K562 (cell line): ENCODE measurements around the gene DCUN1D2. TPM values are rescaled to one million over a fixed set of nuclear protein-coding genes. Genes with fewer than 3 reads are reported as not detected.

ENCODE experiments used
- ATAC-seq: fragments of 200-7000 bp; cut with Tn5 transposase; 3 replicates; pipeline ENCODE4 v1.9.1; 2020; ENCODE audit warnings: moderate library complexity
- BruUV-seq: library from RNA; stranded (reverse); fragments of 400-500 nt; replicated peaks from 2 replicates; lab custom pipeline; 2021; lab: Mats Ljungman, UMichigan
- CTCF ChIA-PET: fragments of 300-600 bp; formaldehyde crosslinking; extraction: SDS; loops from one replicate; lab custom pipeline; 2021; ENCODE audit warnings: low intra/inter-chr PET ratio; lab: Yijun Ruan, JAX
- POLR2A ChIA-PET: fragments of 300-600, 350-650 bp; sonication (Branson Sonifier 250); formaldehyde crosslinking; extraction: SDS; loops from one replicate; lab custom pipeline; 2021; ENCODE audit warnings: antibody characterized with exemption, inconsistent platforms; lab: Yijun Ruan, JAX
- DNase-seq, 4 experiments: peaks; one replicate each; pipeline versions ENCODE4 v3.0.0 to v3.0.0-alpha.2; 2011 to 2018; ENCODE audit warnings: low spot score in 3 of 4, mixed read lengths in 3 of 4; ENCODE audit errors: extremely low read depth in 1 of 4
- FAIRE-seq: peaks from 2 replicates; lab custom pipeline; 2011; peaks lifted over from hg19 to GRCh38; lab: Jason Lieb, UNC
- H2AFZ ChIP-seq: 2 replicates; pipeline ENCODE4 v1.6.0; 2011; ENCODE audit warnings: low read depth, low read length, control low read depth, inconsistent platforms
- H3K27ac ChIP-seq: fragments of 200-600 bp; 3 replicates; pipeline ENCODE4 v1.8.0; 2011; ENCODE audit warnings: low read depth, mild to moderate bottlenecking, control low read depth, inconsistent platforms, low read length, moderate library complexity, mixed read lengths; ENCODE audit errors: extremely low read depth
- H3K27me3 ChIP-seq, 2 experiments: fragments of 300-600 bp in 1 of 2; 2 replicates in 1 of 2; 3 replicates in 1 of 2; pipeline versions ENCODE4 v1.6.0 to v1.8.0; 2011; ENCODE audit warnings: inconsistent platforms in 2 of 2, low read length in 2 of 2, mild to moderate bottlenecking in 1 of 2, mixed read lengths in 1 of 2, moderate library complexity in 1 of 2; ENCODE audit not compliant: control insufficient read depth in 2 of 2, insufficient read depth in 2 of 2
- H3K36me3 ChIP-seq: fragments of 300-600 bp; 3 replicates; pipeline ENCODE4 v1.8.0; 2011; ENCODE audit warnings: mild to moderate bottlenecking, low read length, inconsistent platforms; ENCODE audit not compliant: control insufficient read depth, insufficient read depth
- H3K4me1 ChIP-seq, 2 experiments: fragments of 200-600 bp in 1 of 2; replicated peaks in 1 of 2; 2 replicates in 1 of 2; 3 replicates in 1 of 2; pipeline versions ENCODE4 v1.5.1 to v1.8.0; 2011; ENCODE audit warnings: inconsistent platforms in 2 of 2, low read length in 2 of 2, mild to moderate bottlenecking in 1 of 2, mixed read lengths in 1 of 2, moderate library complexity in 1 of 2; ENCODE audit not compliant: control insufficient read depth in 2 of 2, insufficient read depth in 2 of 2
- H3K4me2 ChIP-seq: 2 replicates; pipeline ENCODE4 v1.6.1; 2011; ENCODE audit warnings: low read length, control low read depth, inconsistent platforms, mixed read lengths; ENCODE audit not compliant: insufficient read depth
- H3K4me3 ChIP-seq: fragments of 200-600 bp; sonication (generic), shearing (Covaris generic); 2 replicates; pipeline ENCODE4 v1.5.1; 2016; ENCODE audit warnings: control low read depth, inconsistent platforms
- H3K79me2 ChIP-seq: fragments of 200-600 bp; 3 replicates; pipeline ENCODE4 v1.8.0; 2011; ENCODE audit warnings: low read length, inconsistent platforms; ENCODE audit not compliant: control insufficient read depth, insufficient read depth
- H3K9ac ChIP-seq, 2 experiments: 2 replicates each; pipeline versions ENCODE4 v1.6.0 to v1.6.1; 2011; ENCODE audit warnings: low read depth in 2 of 2, low read length in 2 of 2, control low read depth in 1 of 2, inconsistent platforms in 1 of 2, mild to moderate bottlenecking in 1 of 2, mixed read lengths in 1 of 2; ENCODE audit not compliant: insufficient read depth in 1 of 2
- H3K9me1 ChIP-seq: one replicate; pipeline ENCODE4 v1.6.0; 2011; ENCODE audit warnings: inconsistent platforms, mild to moderate bottlenecking, low read length, moderate library complexity; ENCODE audit not compliant: control insufficient read depth, insufficient read depth
- H3K9me3 ChIP-seq: replicated peaks from 2 replicates; pipeline ENCODE4 v1.5.1; 2011; ENCODE audit warnings: low read depth, low read length, inconsistent platforms; ENCODE audit not compliant: control insufficient read depth, insufficient read depth
- H4K20me1 ChIP-seq: replicated peaks from 2 replicates; pipeline ENCODE4 v1.6.1; 2011; ENCODE audit warnings: low read length, inconsistent platforms, mixed read lengths; ENCODE audit not compliant: control insufficient read depth, insufficient read depth
- DPF2 ChIP-seq: fragments of 450-650 bp; IDR thresholded peaks from 2 replicates; pipeline ENCODE4 v1.6.1; 2016
- ETV6 ChIP-seq, 3 experiments: fragments of 150-350 bp in 1 of 3; sonication (generic) in 1 of 3; formaldehyde crosslinking in 1 of 3; IDR thresholded peaks; 2 replicates each; pipeline versions ENCODE4 v1.6.1 to v1.8.0; 2014 to 2022; ENCODE audit warnings: borderline replicate concordance in 2 of 3, low read depth in 2 of 3, antibody characterized with exemption in 1 of 3, low read length in 1 of 3, mild to moderate bottlenecking in 1 of 3, missing genetic modification reagents in 1 of 3
- NFXL1 ChIP-seq: fragments of 450-650 bp; formaldehyde crosslinking; IDR thresholded peaks from 2 replicates; pipeline ENCODE4 v1.4.0; 2021; ENCODE audit warnings: mild to moderate bottlenecking
- SOX6 ChIP-seq: fragments of 450-650 bp; IDR thresholded peaks from 2 replicates; pipeline ENCODE4 v1.6.1; 2014; ENCODE audit warnings: mild to moderate bottlenecking
- TBL1XR1 ChIP-seq, 2 experiments: IDR thresholded peaks; 2 replicates each; pipeline ENCODE4 v1.6.1; 2012; ENCODE audit warnings: improper control_type of control experiment in 2 of 2, low read length in 2 of 2, mild to moderate bottlenecking in 1 of 2
- ZNF239 ChIP-seq: fragments of 250-450 bp; sonication (Bioruptor Pico); IDR thresholded peaks from 2 replicates; pipeline ENCODE4 v1.4.0; 2020; ENCODE audit warnings: mild to moderate bottlenecking
- WGBS: fragments of 100-300 bp; shearing (Covaris generic); methylation state at CpG from one replicate; pipeline ENCODE4 v1.1.6; 2016; ENCODE audit warnings: low coverage, mixed read lengths; ENCODE audit not compliant: insufficient coverage; ENCODE audit errors: missing lambda C conversion rate; 5-methylcytosine and 5-hydroxymethylcytosine counted together
- in situ Hi-C: fragments of 300-500 bp; cut with MboI; formaldehyde crosslinking; loops from 4 replicates; pipeline ENCODE4 v1.15.0; 2018; ENCODE audit warnings: inconsistent platforms, mixed read lengths
- intact Hi-C: fragments of 100-400 bp; cut with micrococcal nuclease; formaldehyde crosslinking; loops from 2 replicates; pipeline ENCODE4 v1.14.2; 2022
- polyA plus RNA-seq, 8 experiments: library from polyadenylated mRNA; depleted of rRNA in 4 of 8; stranded (reverse) in 5 of 8; unstranded in 3 of 8; fragments of >200 nt; fragmentation: Nextera tagmentation in 2 of 8; fragmentation: Illumina TruSeq in 1 of 8; extraction: Ambion mirVana in 2 of 8; extraction: Trizol in 1 of 8; gene quantifications; 2 replicates each; pipeline versions ENCODE4 v1.2.1 to v1.2.3, GENCODE V29; 2011 to 2014; ENCODE audit warnings: inconsistent platforms in 1 of 8, missing spikeins in 1 of 8
- total RNA-seq, 7 experiments: library from RNA; depleted of rRNA in 6 of 7; stranded (reverse); fragments of >200 nt in 6 of 7; fragmentation: Illumina TruSeq in 2 of 7; extraction: Trizol in 2 of 7; gene quantifications; 2 replicates each; pipeline versions ENCODE4 v1.2.1 to v1.2.3, GENCODE V29; 2011 to 2021; ENCODE audit warnings: low replicate concordance in 1 of 7
- TF ChIP-seq, protein P1 (sequence below): fragments of 250-450 bp; sonication (Bioruptor Pico); IDR thresholded peaks from 2 replicates; pipeline ENCODE4 v1.8.0; 2022; ENCODE audit warnings: moderate library complexity, mild to moderate bottlenecking, inconsistent platforms
- TF ChIP-seq, protein P2 (sequence below): fragments of 450-650 bp; IDR thresholded peaks from 2 replicates; pipeline ENCODE4 v1.6.1; 2017; ENCODE audit warnings: antibody characterized with exemption
- TF ChIP-seq, protein P3 (sequence below): fragments of 250-450 bp; sonication (Bioruptor Pico); IDR thresholded peaks from 2 replicates; pipeline ENCODE4 v1.4.0; 2020; ENCODE audit warnings: borderline replicate concordance
- TF ChIP-seq, protein P4 (sequence below): sonication (generic); formaldehyde crosslinking; IDR thresholded peaks from 2 replicates; pipeline ENCODE4 v1.8.1; 2023; ENCODE audit warnings: mild to moderate bottlenecking, missing genetic modification reagents

DCUN1D2 gene
- total and polyA plus RNA-seq, 9 of the 15 experiments (the other 6 are each of a cell fraction or from before 2014, with no cell fraction given): 2.1 to 16.8 (median 11.1) TPM

DNA sequence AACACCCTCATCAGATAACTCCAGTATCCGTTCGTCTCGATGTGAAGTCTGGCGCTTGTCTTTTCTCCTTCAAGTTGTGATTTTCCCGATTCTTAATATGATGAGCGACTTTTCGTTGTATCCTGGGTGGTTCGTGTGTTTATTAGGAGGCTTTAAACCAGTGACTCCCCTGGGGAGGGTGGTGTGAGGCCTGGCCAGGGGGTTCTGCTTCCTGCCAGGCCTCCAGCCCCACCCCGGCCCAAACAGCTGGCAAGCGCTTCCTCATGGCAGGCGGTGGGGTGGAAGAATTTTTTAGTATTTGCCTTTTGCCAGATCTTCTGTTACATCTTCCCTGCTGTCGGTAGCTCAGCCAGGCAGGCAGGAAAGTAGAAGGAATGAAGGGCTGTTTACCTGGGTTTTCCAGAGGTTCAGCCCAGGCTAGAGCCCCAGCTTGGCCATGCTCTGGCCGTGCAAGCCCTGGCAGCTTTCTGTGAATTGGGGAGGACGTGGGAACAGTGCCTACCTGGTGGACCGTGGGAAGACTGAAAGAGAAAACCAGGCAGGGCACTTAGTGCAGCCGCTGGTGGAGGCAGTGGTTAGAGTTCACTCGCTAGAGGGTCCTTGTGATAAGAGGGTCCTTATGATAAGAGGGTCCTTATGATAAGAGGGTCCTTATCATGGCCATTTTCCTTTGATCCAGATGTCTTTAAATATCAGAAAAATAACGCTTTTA lies 37.7 kb upstream of the DCUN1D2 start:
- Histone ChIP-seq H3K4me1 (no peaks in the 10 kb centered on the region), H2AFZ (no peak overlapping the region), H3K4me2 (no peak overlapping the region), H3K36me3 (peaks cover 40% of the 10 kb centered on the region; the same call in 2 of the 3 replicates), H3K79me2 (no peaks in the 10 kb centered on the region), H3K9ac (peak overlapping the region in 1 of 2 experiments; percentile 31; a peak in 1 of 4 replicates), H3K27me3 (no peaks in the 10 kb centered on the region), H3K4me3 (no peak overlapping the region), H4K20me1 (no peaks in the 10 kb centered on the region), H3K9me1 (no peaks in the 10 kb centered on the region), H3K27ac (no peak overlapping the region), H3K9me3 (no peaks in the 10 kb centered on the region)
- in situ Hi-C loops (no loop called here), intact Hi-C loops (no loop called here)
- POLR2A ChIA-PET: interaction anchor here (0.6 kb wide), 1 partner anchor 16 kb away, joined by 3 read pairs; no protein-coding TSS in a partner anchor
- BruUV-seq: no TSS peak
- FAIRE-seq (no peak), ATAC-seq (no peak), DNase-seq (no peak)
- CTCF ChIA-PET: no interaction called here
- TF ChIP-seq, protein P1, sequence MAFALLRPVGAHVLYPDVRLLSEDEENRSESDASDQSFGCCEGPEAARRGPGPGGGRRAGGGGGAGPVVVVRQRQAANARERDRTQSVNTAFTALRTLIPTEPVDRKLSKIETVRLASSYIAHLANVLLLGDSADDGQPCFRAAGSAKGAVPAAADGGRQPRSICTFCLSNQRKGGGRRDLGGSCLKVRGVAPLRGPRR (CRISPR knock-in tag): no peak
- no peak for TF ChIP-seq ZNF239
- TF ChIP-seq SOX6: no peak
- no peak for TF ChIP-seq TBL1XR1 (IDR thresholded peaks at IDR 0.05; ENCODE audit: low read length in 2 of 2)
- TF ChIP-seq NFXL1 (CRISPR knock-in tag): no peak
- TF ChIP-seq, protein P2, sequence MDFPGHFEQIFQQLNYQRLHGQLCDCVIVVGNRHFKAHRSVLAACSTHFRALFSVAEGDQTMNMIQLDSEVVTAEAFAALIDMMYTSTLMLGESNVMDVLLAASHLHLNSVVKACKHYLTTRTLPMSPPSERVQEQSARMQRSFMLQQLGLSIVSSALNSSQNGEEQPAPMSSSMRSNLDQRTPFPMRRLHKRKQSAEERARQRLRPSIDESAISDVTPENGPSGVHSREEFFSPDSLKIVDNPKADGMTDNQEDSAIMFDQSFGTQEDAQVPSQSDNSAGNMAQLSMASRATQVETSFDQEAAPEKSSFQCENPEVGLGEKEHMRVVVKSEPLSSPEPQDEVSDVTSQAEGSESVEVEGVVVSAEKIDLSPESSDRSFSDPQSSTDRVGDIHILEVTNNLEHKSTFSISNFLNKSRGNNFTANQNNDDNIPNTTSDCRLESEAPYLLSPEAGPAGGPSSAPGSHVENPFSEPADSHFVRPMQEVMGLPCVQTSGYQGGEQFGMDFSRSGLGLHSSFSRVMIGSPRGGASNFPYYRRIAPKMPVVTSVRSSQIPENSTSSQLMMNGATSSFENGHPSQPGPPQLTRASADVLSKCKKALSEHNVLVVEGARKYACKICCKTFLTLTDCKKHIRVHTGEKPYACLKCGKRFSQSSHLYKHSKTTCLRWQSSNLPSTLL: no peak
- TF ChIP-seq, protein P3, sequence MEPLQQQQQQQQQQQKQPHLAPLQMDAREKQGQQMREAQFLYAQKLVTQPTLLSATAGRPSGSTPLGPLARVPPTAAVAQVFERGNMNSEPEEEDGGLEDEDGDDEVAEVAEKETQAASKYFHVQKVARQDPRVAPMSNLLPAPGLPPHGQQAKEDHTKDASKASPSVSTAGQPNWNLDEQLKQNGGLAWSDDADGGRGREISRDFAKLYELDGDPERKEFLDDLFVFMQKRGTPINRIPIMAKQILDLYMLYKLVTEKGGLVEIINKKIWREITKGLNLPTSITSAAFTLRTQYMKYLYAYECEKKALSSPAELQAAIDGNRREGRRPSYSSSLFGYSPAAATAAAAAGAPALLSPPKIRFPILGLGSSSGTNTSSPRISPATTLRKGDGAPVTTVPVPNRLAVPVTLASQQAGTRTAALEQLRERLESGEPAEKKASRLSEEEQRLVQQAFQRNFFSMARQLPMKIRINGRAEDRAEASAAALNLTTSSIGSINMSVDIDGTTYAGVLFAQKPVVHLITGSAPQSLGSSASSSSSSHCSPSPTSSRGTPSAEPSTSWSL (CRISPR knock-in tag): no peak
- no peak for TF ChIP-seq DPF2
- TF ChIP-seq ETV6 (IDR thresholded peaks at IDR 0.05; ENCODE audit: borderline replicate concordance in 1 of 2, low read depth in 2 of 2, low read length in 1 of 2): no peak
- no peak for TF ChIP-seq ETV6 (CRISPR knock-in tag; IDR thresholded peaks at IDR 0.05; ENCODE audit: borderline replicate concordance)
- TF ChIP-seq, protein P4, sequence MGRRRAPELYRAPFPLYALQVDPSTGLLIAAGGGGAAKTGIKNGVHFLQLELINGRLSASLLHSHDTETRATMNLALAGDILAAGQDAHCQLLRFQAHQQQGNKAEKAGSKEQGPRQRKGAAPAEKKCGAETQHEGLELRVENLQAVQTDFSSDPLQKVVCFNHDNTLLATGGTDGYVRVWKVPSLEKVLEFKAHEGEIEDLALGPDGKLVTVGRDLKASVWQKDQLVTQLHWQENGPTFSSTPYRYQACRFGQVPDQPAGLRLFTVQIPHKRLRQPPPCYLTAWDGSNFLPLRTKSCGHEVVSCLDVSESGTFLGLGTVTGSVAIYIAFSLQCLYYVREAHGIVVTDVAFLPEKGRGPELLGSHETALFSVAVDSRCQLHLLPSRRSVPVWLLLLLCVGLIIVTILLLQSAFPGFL: no peak
- 84% methylated on average over 17 of the region's 18 CpGs for WGBS
